ENCODE measurements around the gene MLLT3.

MLLT3 gene

GRCh38 chr9:20620650-20621470 is 1.4 kb downstream of the MLLT3 start:
- peak; percentile 55 to 66 for DNase-seq
- no peak for TF ChIP-seq GATA1 (IDR thresholded peaks at IDR 0.05; ENCODE audit: low read depth, low read length)
- no peak for TF ChIP-seq POLR2A (IDR thresholded peaks at IDR 0.05; ENCODE audit: low read length)

- TF ChIP-seq GATA1 (IDR thresholded peaks at IDR 0.05; ENCODE audit: low read depth, low read length) (no peak), POLR2A (IDR thresholded peaks at IDR 0.05; ENCODE audit: low read length) (no peak)
- peak; percentile 18 to 46 for DNase-seq
Measured at GRCh38 chr9:20619487-20620200, 2.7 kb downstream of the MLLT3 start.

GRCh38 chr9:20618361-20618802 is 3.9 kb downstream of the MLLT3 start:
- DNase-seq, result peak in 1 of 2 experiments; percentile 32
- no peak for TF ChIP-seq GATA1 (IDR thresholded peaks at IDR 0.05; ENCODE audit: low read depth, low read length)
- TF ChIP-seq POLR2A (IDR thresholded peaks at IDR 0.05; ENCODE audit: low read length), result no peak

GRCh38 chr9:20616808-20617207 is 5.5 kb downstream of the MLLT3 start:
- DNase-seq, result no peak
- TF ChIP-seq POLR2A (IDR thresholded peaks at IDR 0.05; ENCODE audit: low read length) (no peak), GATA1 (IDR thresholded peaks at IDR 0.05; ENCODE audit: low read depth, low read length) (no peak)

- no peak for DNase-seq
- TF ChIP-seq POLR2A (IDR thresholded peaks at IDR 0.05; ENCODE audit: low read length) (no peak), GATA1 (IDR thresholded peaks at IDR 0.05; ENCODE audit: low read depth, low read length) (no peak)
Measured at GRCh38 chr9:20614602-20615216, 7.6 kb downstream of the MLLT3 start.

- TF ChIP-seq POLR2A (IDR thresholded peaks at IDR 0.05; ENCODE audit: low read length) (no peak), GATA1 (IDR thresholded peaks at IDR 0.05; ENCODE audit: low read depth, low read length) (no peak)
- peak; percentile 18 to 34 for DNase-seq
Measured at GRCh38 chr9:20611691-20612287, 10.5 kb downstream of the MLLT3 start.

GRCh38 chr9:20610591-20610990 is 11.7 kb downstream of the MLLT3 start:
- TF ChIP-seq POLR2A (IDR thresholded peaks at IDR 0.05; ENCODE audit: low read length), result no peak
- TF ChIP-seq GATA1 (IDR thresholded peaks at IDR 0.05; ENCODE audit: low read depth, low read length), result no peak

GRCh38 chr9:20608582-20608981 is 13.7 kb downstream of the MLLT3 start:
- no peak for TF ChIP-seq GATA1 (IDR thresholded peaks at IDR 0.05; ENCODE audit: low read depth, low read length)
- TF ChIP-seq POLR2A (IDR thresholded peaks at IDR 0.05; ENCODE audit: low read length), result no peak
- no peak for DNase-seq

More at GRCh38 chr9:20610591-20610990, 11.7 kb downstream of the MLLT3 start:
- DNase-seq, result no peak

- no peak for DNase-seq
Measured at GRCh38 chr9:20606652-20607051, 15.6 kb downstream of the MLLT3 start.

GRCh38 chr9:20604562-20604961 is 17.7 kb downstream of the MLLT3 start:
- no peak for TF ChIP-seq POLR2A (IDR thresholded peaks at IDR 0.05; ENCODE audit: low read length)
- no peak for TF ChIP-seq GATA1 (IDR thresholded peaks at IDR 0.05; ENCODE audit: low read depth, low read length)
- DNase-seq, result no peak

More at GRCh38 chr9:20606652-20607051, 15.6 kb downstream of the MLLT3 start:
- TF ChIP-seq POLR2A (IDR thresholded peaks at IDR 0.05; ENCODE audit: low read length), result no peak
- no peak for TF ChIP-seq GATA1 (IDR thresholded peaks at IDR 0.05; ENCODE audit: low read depth, low read length)

GRCh38 chr9:20603524-20604268 is 18.6 kb downstream of the MLLT3 start:
- DNase-seq, result no peak
- TF ChIP-seq POLR2A (IDR thresholded peaks at IDR 0.05; ENCODE audit: low read length), result no peak
- TF ChIP-seq GATA1 (IDR thresholded peaks at IDR 0.05; ENCODE audit: low read depth, low read length), result no peak

- TF ChIP-seq POLR2A (IDR thresholded peaks at IDR 0.05; ENCODE audit: low read length) (no peak), GATA1 (IDR thresholded peaks at IDR 0.05; ENCODE audit: low read depth, low read length) (no peak)
Measured at GRCh38 chr9:20601292-20601691, 21.0 kb downstream of the MLLT3 start.

GRCh38 chr9:20599195-20599594 is 23.1 kb downstream of the MLLT3 start:
- no peak for DNase-seq
- TF ChIP-seq GATA1 (IDR thresholded peaks at IDR 0.05; ENCODE audit: low read depth, low read length) (no peak), POLR2A (IDR thresholded peaks at IDR 0.05; ENCODE audit: low read length) (no peak)

More at GRCh38 chr9:20601292-20601691, 21.0 kb downstream of the MLLT3 start:
- no peak for DNase-seq

Measured in erythroblast (primary cell).